HL-60 (cell line): ENCODE results near the gene GAS2L2.

ENCODE experiments used
- DNase-seq, 2 experiments: peaks; one replicate each; pipeline ENCODE4 v3.0.0-alpha.2; 2010 to 2020; ENCODE audit warnings: low read depth in 1 of 2, low spot score in 1 of 2
- H3K27ac ChIP-seq: fragments of 250-450 bp; sonication (Bioruptor Pico); replicated peaks from 2 replicates; pipeline ENCODE4 v1.5.1; 2020; ENCODE audit warnings: mild to moderate bottlenecking, moderate library complexity
- H3K27me3 ChIP-seq: fragments of 250-450 bp; sonication (Bioruptor Pico); 2 replicates; pipeline ENCODE4 v1.5.1; 2021; ENCODE audit warnings: mild to moderate bottlenecking, moderate library complexity; ENCODE audit not compliant: insufficient read depth, poor library complexity, severe bottlenecking
- H3K4me3 ChIP-seq: replicated peaks from 2 replicates; pipeline ENCODE4 v1.5.1; 2011; ENCODE audit warnings: mild to moderate bottlenecking, control low read depth, low read length; ENCODE audit not compliant: insufficient read depth
- GABPA ChIP-seq: IDR thresholded peaks from 2 replicates; pipeline ENCODE4 v1.6.1; 2012; ENCODE audit warnings: low read depth
- POLR2AphosphoS5 ChIP-seq: IDR thresholded peaks from 2 replicates; pipeline ENCODE4 v1.6.1; 2012; ENCODE audit warnings: low read depth
- SPI1 ChIP-seq: IDR thresholded peaks from 2 replicates; pipeline ENCODE4 v1.6.1; 2012; ENCODE audit warnings: low read depth, mild to moderate bottlenecking, borderline replicate concordance
- TF ChIP-seq, protein P1 (sequence below): IDR thresholded peaks from 2 replicates; pipeline ENCODE4 v1.6.1; 2012; ENCODE audit warnings: low read depth; ENCODE audit not compliant: insufficient replicate concordance
- TF ChIP-seq, protein P2 (sequence below): IDR thresholded peaks from one replicate; pipeline ENCODE4 v1.5.1; 2011; ENCODE audit warnings: low read length, control low read depth, inconsistent platforms; ENCODE audit not compliant: insufficient read depth

Gene GAS2L2

DNA sequence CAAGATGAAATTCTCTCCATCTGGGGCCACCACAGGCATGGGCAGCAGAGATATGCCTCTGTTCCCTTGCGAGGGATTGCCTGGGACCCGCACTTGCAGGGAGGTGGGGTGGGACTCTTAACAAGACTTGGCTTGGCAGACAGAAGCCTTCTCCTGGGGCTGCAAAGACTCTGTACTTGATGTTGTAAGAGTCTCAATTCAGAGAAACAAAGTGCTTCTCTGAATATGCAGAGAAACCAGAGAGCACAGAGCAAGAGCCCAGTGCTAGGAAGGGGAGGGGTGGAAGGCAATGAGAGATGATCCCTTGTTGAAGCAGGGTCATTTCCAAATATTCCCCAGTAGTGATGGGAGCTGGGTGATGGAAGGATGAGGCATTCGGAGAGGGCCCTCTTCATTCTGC lies 40.2 kb upstream of the GAS2L2 start:
- no peak for DNase-seq
- Histone ChIP-seq H3K27ac (no peak overlapping the region), H3K27me3 (peaks cover 41% of the 10 kb centered on the region), H3K4me3 (no peak overlapping the region)
- no peak for TF ChIP-seq POLR2AphosphoS5
- TF ChIP-seq, protein P1, sequence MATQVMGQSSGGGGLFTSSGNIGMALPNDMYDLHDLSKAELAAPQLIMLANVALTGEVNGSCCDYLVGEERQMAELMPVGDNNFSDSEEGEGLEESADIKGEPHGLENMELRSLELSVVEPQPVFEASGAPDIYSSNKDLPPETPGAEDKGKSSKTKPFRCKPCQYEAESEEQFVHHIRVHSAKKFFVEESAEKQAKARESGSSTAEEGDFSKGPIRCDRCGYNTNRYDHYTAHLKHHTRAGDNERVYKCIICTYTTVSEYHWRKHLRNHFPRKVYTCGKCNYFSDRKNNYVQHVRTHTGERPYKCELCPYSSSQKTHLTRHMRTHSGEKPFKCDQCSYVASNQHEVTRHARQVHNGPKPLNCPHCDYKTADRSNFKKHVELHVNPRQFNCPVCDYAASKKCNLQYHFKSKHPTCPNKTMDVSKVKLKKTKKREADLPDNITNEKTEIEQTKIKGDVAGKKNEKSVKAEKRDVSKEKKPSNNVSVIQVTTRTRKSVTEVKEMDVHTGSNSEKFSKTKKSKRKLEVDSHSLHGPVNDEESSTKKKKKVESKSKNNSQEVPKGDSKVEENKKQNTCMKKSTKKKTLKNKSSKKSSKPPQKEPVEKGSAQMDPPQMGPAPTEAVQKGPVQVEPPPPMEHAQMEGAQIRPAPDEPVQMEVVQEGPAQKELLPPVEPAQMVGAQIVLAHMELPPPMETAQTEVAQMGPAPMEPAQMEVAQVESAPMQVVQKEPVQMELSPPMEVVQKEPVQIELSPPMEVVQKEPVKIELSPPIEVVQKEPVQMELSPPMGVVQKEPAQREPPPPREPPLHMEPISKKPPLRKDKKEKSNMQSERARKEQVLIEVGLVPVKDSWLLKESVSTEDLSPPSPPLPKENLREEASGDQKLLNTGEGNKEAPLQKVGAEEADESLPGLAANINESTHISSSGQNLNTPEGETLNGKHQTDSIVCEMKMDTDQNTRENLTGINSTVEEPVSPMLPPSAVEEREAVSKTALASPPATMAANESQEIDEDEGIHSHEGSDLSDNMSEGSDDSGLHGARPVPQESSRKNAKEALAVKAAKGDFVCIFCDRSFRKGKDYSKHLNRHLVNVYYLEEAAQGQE = no peak
- TF ChIP-seq GABPA = no peak
- TF ChIP-seq SPI1 = no peak
- TF ChIP-seq, protein P2, sequence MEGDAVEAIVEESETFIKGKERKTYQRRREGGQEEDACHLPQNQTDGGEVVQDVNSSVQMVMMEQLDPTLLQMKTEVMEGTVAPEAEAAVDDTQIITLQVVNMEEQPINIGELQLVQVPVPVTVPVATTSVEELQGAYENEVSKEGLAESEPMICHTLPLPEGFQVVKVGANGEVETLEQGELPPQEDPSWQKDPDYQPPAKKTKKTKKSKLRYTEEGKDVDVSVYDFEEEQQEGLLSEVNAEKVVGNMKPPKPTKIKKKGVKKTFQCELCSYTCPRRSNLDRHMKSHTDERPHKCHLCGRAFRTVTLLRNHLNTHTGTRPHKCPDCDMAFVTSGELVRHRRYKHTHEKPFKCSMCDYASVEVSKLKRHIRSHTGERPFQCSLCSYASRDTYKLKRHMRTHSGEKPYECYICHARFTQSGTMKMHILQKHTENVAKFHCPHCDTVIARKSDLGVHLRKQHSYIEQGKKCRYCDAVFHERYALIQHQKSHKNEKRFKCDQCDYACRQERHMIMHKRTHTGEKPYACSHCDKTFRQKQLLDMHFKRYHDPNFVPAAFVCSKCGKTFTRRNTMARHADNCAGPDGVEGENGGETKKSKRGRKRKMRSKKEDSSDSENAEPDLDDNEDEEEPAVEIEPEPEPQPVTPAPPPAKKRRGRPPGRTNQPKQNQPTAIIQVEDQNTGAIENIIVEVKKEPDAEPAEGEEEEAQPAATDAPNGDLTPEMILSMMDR = no peak

DNA sequence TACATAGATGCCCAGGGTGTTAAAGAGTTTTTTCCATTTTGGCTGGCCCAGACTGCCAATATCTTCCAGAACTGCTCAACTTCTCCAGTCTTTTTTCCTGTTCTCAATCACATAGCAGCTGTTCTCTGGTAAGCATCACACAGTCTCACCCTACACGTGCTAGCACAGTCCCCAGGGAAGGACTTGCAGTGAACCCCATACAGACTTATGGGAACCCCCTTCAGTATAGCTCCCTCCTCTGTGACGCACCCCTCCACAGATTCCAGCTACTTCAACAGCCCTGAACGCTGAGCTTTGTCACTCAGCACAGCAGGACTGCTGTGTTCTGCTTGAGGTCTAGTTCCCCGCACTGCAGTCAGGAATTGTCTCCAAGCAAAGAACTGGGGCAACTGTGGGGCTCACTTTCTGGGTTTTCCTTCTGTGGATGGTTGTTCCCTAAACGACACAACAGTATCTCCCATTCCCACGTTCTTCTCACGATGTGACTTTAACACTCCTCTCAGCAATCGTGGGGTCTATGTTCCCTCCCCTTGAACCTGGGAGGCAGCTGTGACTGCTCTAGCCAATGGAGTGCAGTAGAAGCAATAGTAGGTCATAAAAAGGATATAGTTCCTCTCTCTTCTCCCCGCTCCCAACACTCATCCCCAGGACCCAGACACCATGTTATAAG lies 38.8 kb upstream of the GAS2L2 start:
- DNase-seq = no peak
- no peak overlapping the region for H3K4me3 ChIP-seq
- TF ChIP-seq, protein P1 = no peak
- TF ChIP-seq, protein P2 = no peak
- no peak for TF ChIP-seq SPI1
- no peak for TF ChIP-seq POLR2AphosphoS5
- no peak for TF ChIP-seq GABPA
- peaks cover 36% of the 10 kb centered on the region for H3K27me3 ChIP-seq
- H3K27ac ChIP-seq = no peak overlapping the region

DNA sequence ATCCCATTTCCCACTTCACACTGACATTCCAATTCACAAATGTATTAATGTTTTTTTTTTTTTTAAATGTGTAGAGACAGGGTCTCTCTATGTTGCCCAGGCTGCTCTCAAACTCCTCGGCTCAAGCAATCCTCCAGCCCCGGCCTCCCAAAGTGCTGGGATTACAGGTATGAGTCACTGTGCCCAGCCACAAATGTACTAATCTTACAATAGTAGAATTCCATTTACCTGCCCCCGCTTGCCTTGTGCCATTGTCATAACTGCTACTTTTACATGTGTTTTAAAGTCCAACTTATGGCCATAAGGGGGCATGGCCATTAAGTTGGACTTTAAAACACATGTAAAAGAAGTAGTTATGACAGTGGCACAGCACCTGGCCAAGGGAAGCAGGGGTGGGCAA lies 37.8 kb upstream of the GAS2L2 start:
- no peak overlapping the region for H3K4me3 ChIP-seq
- TF ChIP-seq POLR2AphosphoS5 (no peak), GABPA (no peak), SPI1 (no peak)
- TF ChIP-seq, protein P2 = no peak
- TF ChIP-seq, protein P1 = no peak
- H3K27ac ChIP-seq = no peak overlapping the region
- peaks cover 30% of the 10 kb centered on the region for H3K27me3 ChIP-seq
- no peak for DNase-seq
